Spleen (tissue), 11 donors: ENCODE measurements around the gene ZNF417. TPM values are rescaled to one million over a fixed set of nuclear protein-coding genes. Genes with fewer than 3 reads are reported as not detected.

Experiments used
- DNase-seq: peaks from one replicate; pipeline ENCODE4 v3.0.0-alpha.2; 2020
- H3K27ac ChIP-seq, 8 donors: fragments of 200-600 bp; sonication (generic) in 7 of 8; 1 replicate in 4 of 8; 2 replicates in 4 of 8; pipeline versions ENCODE4 v1.5.0 to v1.8.0; 2016 to 2021; ENCODE audit warnings: inconsistent platforms in 4 of 8, mild to moderate bottlenecking in 4 of 8, moderate library complexity in 1 of 8
- H3K27me3 ChIP-seq, 7 donors: fragments of 200-600 bp; sonication (generic) in 6 of 7; replicated peaks in 1 of 7; 1 replicate in 4 of 7; 2 replicates in 3 of 7; pipeline versions ENCODE4 v1.5.0 to v1.8.0; 2016 to 2021; ENCODE audit warnings: inconsistent platforms in 3 of 7, mild to moderate bottlenecking in 1 of 7
- H3K36me3 ChIP-seq, 6 donors: fragments of 200-600 bp; sonication (generic) in 5 of 6; 1 replicate in 4 of 6; 2 replicates in 2 of 6; pipeline versions ENCODE4 v1.5.0 to v1.8.0; 2016 to 2021; ENCODE audit warnings: inconsistent platforms in 2 of 6
- H3K4me1 ChIP-seq, 6 donors: fragments of 200-600 bp; sonication (generic) in 5 of 6; 1 replicate in 3 of 6; 2 replicates in 3 of 6; pipeline versions ENCODE4 v1.5.0 to v1.8.0; 2016 to 2021; ENCODE audit warnings: inconsistent platforms in 3 of 6
- H3K4me3 ChIP-seq, 8 donors: fragments of 200-600 bp; sonication (generic) in 7 of 8; 1 replicate in 4 of 8; 2 replicates in 4 of 8; pipeline versions ENCODE4 v1.5.0 to v1.8.0; 2016 to 2021; ENCODE audit warnings: inconsistent platforms in 4 of 8, mild to moderate bottlenecking in 4 of 8, moderate library complexity in 2 of 8
- H3K9me3 ChIP-seq, 8 donors: fragments of 200-600 bp; sonication (generic) in 7 of 8; 1 replicate in 4 of 8; 2 replicates in 4 of 8; pipeline versions ENCODE4 v1.5.0 to v1.8.0; 2016 to 2021; ENCODE audit warnings: inconsistent platforms in 4 of 8
- POLR2A ChIP-seq, 3 donors: fragments of 450-650 bp; IDR thresholded peaks; one replicate each; pipeline ENCODE4 v1.5.1; 2017; ENCODE audit warnings: antibody characterized with exemption in 3 of 3, mild to moderate bottlenecking in 1 of 3
- POLR2AphosphoS5 ChIP-seq, 3 donors: sonication (generic); formaldehyde crosslinking; IDR thresholded peaks; one replicate each; pipeline ENCODE4 v1.5.1; 2017; ENCODE audit warnings: antibody characterized with exemption in 3 of 3
- WGBS, 5 donors: extraction: QIAGEN DNeasy Blood & Tissue Kit in 3 of 5; methylation state at CpG; one replicate each; pipeline versions ENCODE4 v1.1.5 to v1.1.7; 2013 to 2018; 5-methylcytosine and 5-hydroxymethylcytosine counted together
- intact Hi-C: fragments of 100-400 bp; cut with DNase I; formaldehyde crosslinking; loops from one replicate; pipeline ENCODE4 v1.15.0; 2023; ENCODE audit warnings: low total_unique reads
- polyA plus RNA-seq, 3 donors: library from polyadenylated mRNA; stranded (reverse); fragments of 200-250 nt; gene quantifications; one replicate each; pipeline ENCODE4 v1.2.1, GENCODE V29; 2013
- total RNA-seq, 7 donors: library from RNA; depleted of rRNA in 3 of 7; stranded (reverse); fragments of >200 nt in 3 of 7; fragmentation: NEBNext Ultra II Directional in 4 of 7; extraction: Animal tissue kit (Norgen Biotek cat#: 25700) in 4 of 7; gene quantifications; one replicate each; pipeline versions ENCODE4 v1.1.0 to v1.2.1, GENCODE V29; 2016 to 2021
- TF ChIP-seq, protein P1 (sequence below), 11 experiments: fragments of 200-600 bp in 7 of 11; fragments of 450-650 bp in 4 of 11; sonication (generic) in 4 of 11; IDR thresholded peaks in 8 of 11; conservative IDR thresholded peaks in 3 of 11; 1 replicate in 7 of 11; 2 replicates in 4 of 11; pipeline versions ENCODE4 v1.4.0 to v1.8.0; 2016 to 2021; ENCODE audit warnings: antibody characterized with exemption in 11 of 11, inconsistent platforms in 4 of 11, mild to moderate bottlenecking in 1 of 11
- donor health status: healthy with polysubstance abuse.
- donor health status: DM: no; HTN: no; CAD: no; lungs with moderate emphysema.
- donor health status: DM: no; HTN: no; CAD: no.
- donor health status: Bipolar disorder and iron deficiency.
- donor health status: healthy.
- donor health status: DM: no; HTN: no; CAD: no.
- donor health status: DM: yes; HTN: yes; CAD: no.

Gene ZNF417
- total and polyA plus RNA-seq, 10 donors, result 1.5 to 31.2 (median 24.3) TPM

DNA sequence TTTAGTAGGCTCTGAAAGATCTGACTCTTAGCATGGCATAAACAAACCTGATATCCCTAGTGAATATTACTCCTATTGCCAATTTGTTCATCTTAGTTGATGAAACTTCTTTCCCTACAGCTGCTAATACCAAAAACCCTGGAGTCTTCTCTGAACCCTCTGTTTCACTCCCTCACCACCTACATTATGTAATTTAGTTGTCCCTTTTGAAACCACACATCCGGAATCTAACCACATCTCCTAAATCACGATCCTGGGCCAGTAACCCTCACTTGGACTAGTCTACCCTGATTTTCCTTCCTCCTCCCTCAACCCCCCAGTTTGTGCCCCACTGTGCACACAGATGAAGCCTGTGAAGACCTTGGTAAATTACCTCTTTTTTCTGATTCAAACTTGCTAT, 29.9 kb upstream of the ZNF417 start:
- Histone ChIP-seq H3K36me3 (peaks cover 19 to 47% (median 34%) of the 10 kb centered on the region in 6 donors), H3K9me3 (peaks cover 14 to 86% (median 73%) of the 10 kb centered on the region in 8 donors), H3K4me1 (peaks cover 7 to 29% (median 14%) of the 10 kb centered on the region in 6 donors), H3K27ac (no peak overlapping the region), H3K4me3 (peak overlapping the region in 6 of 8 donors; percentile 86 to 95 (median 90)), H3K27me3 (no peaks in the 10 kb centered on the region)
- DNase-seq, result no peak
- TF ChIP-seq POLR2A (IDR thresholded peaks at IDR 0.05), result no peak
- TF ChIP-seq, protein P1, sequence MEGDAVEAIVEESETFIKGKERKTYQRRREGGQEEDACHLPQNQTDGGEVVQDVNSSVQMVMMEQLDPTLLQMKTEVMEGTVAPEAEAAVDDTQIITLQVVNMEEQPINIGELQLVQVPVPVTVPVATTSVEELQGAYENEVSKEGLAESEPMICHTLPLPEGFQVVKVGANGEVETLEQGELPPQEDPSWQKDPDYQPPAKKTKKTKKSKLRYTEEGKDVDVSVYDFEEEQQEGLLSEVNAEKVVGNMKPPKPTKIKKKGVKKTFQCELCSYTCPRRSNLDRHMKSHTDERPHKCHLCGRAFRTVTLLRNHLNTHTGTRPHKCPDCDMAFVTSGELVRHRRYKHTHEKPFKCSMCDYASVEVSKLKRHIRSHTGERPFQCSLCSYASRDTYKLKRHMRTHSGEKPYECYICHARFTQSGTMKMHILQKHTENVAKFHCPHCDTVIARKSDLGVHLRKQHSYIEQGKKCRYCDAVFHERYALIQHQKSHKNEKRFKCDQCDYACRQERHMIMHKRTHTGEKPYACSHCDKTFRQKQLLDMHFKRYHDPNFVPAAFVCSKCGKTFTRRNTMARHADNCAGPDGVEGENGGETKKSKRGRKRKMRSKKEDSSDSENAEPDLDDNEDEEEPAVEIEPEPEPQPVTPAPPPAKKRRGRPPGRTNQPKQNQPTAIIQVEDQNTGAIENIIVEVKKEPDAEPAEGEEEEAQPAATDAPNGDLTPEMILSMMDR (IDR thresholded peaks at IDR 0.05 in 8 of 11, conservative IDR thresholded peaks at IDR 0.05 in 3 of 11), result no peak
- TF ChIP-seq POLR2AphosphoS5 (IDR thresholded peaks at IDR 0.05), result no peak
- intact Hi-C loops, result no loop called here
- WGBS, 5 donors, result 39 to 64% (median 51%) methylated on average over 2 of the region's 2 CpGs

DNA sequence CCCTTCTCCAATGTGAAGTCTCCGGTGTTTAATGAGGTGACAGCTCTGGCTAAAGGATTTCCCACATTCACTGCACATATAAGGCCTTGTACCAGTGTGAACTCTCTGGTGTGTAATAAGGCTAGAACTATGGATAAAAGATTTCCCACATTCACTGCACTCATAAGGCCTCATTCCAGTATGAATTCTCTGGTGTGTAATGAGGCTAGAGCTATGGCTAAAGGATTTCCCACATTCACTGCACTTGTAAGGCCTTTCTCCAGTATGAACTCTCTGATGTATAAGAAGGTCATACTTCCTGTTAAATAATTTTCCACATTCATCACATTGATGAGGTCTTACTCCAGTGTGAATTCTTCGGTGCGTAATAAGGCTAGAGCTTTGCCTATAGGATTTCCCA, 25.2 kb upstream of the ZNF417 start:
- peaks cover 25 to 92% (median 55%) of the 10 kb centered on the region in 6 donors for H3K36me3 ChIP-seq
- WGBS, 5 donors, result 97 to 100% (median 98%) methylated on average over 3 of the region's 3 CpGs
- H3K9me3 ChIP-seq, result peaks cover 18 to 100% (median 99%) of the 10 kb centered on the region in 8 donors
- no peak overlapping the region for H3K4me3 ChIP-seq
- H3K27ac ChIP-seq, result no peak overlapping the region
- TF ChIP-seq POLR2AphosphoS5 (IDR thresholded peaks at IDR 0.05), result no peak
- TF ChIP-seq, protein P1 (IDR thresholded peaks at IDR 0.05 in 8 of 11, conservative IDR thresholded peaks at IDR 0.05 in 3 of 11), result no peak
- TF ChIP-seq POLR2A (IDR thresholded peaks at IDR 0.05), result no peak
- no peaks in the 10 kb centered on the region for H3K27me3 ChIP-seq
- no peak for DNase-seq
- H3K4me1 ChIP-seq, result peaks cover 2 to 14% (median 7%) of the 10 kb centered on the region in 6 donors
- intact Hi-C loops, result no loop called here

DNA sequence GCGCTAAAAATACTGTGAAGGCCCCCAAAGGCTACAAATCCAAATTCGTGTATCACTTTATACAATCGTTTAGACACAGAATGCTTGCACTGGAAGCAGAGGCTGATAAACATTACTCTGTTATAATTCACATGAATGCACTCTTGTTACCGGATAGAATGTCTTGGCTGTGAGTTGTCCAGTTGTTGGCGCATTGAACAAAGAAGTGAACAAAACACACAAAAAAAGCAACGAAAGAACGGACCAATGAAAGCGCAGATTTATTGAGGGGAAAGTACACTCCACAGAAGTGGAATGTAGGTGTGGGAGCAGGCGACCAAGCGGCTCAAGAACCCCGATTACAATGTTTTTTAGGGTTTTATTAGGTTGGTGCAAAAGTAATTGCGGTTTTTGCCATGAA, 19.3 kb upstream of the ZNF417 start:
- peaks cover 0 to 100% (median 96%) of the 10 kb centered on the region in 8 donors for H3K9me3 ChIP-seq
- no peak for DNase-seq
- 88 to 92% (median 90%) methylated on average over 12 of the region's 12 CpGs for WGBS, 5 donors
- H3K27ac ChIP-seq, result peak overlapping the region in 1 of 8 donors; percentile 75
- no peak for TF ChIP-seq POLR2AphosphoS5 (IDR thresholded peaks at IDR 0.05)
- TF ChIP-seq POLR2A (IDR thresholded peaks at IDR 0.05), result no peak
- TF ChIP-seq, protein P1 (IDR thresholded peaks at IDR 0.05 in 8 of 11, conservative IDR thresholded peaks at IDR 0.05 in 3 of 11), result no peak
- no peaks in the 10 kb centered on the region for H3K27me3 ChIP-seq
- peaks cover under 1 to 72% (median 16%) of the 10 kb centered on the region in 6 donors for H3K36me3 ChIP-seq
- intact Hi-C loops, result no loop called here
- peak overlapping the region in 1 of 8 donors; percentile 82 for H3K4me3 ChIP-seq
- H3K4me1 ChIP-seq, result peaks cover 0 to 17% (median 9%) of the 10 kb centered on the region in 6 donors

- Histone ChIP-seq H3K4me1 (peaks cover 0 to 17% (median 9%) of the 10 kb centered on the region in 6 donors), H3K27ac (peak within 1 kb of the TSS; percentile 36 to 83 (median 71)), H3K9me3 (peaks cover 0 to 100% (median 96%) of the 10 kb centered on the region in 8 donors), H3K4me3 (peak within 1 kb of the TSS; percentile 56 to 82 (median 62)), H3K36me3 (peaks cover 0 to 70% (median 11%) of the 10 kb centered on the region in 6 donors), H3K27me3 (no peaks in the 10 kb centered on the region)
- peak; percentile 45 to 64 (median 62) for TF ChIP-seq POLR2AphosphoS5 (IDR thresholded peaks at IDR 0.05)
- TF ChIP-seq, protein P1 (IDR thresholded peaks at IDR 0.05 in 8 of 11, conservative IDR thresholded peaks at IDR 0.05 in 3 of 11), result no peak
- 6 to 11% (median 7%) methylated on average over 39 to 54 of the region's 54 CpGs for WGBS, 5 donors
- intact Hi-C loops, result no loop called here
- peak; percentile 77 for DNase-seq
These were observed 18.7 kb upstream of the ZNF417 start, which contains the start of gene ZNF418 for GRCh38 chr19:57934820-57935665. ZNF418 (minus strand) TSS chr19:57935402; CDS start chr19:57933822, 1,580 bp downstream.
